Left colon (tissue), 2 donors: ENCODE data around the gene KRT1. TPM values are rescaled to one million over a fixed set of nuclear protein-coding genes. Genes with fewer than 3 reads are reported as not detected.
"Not testable (repeated sequence)": the region's sequence is repeated elsewhere in the genome, so short reads cannot be mapped to it uniquely, and the experiment has no call there.

Source experiments
- ATAC-seq: fragments of 200-7000 bp; cut with Tn5 transposase; one replicate; pipeline ENCODE4 v1.9.1; 2020; ENCODE audit warnings: mild to moderate bottlenecking, moderate library complexity
- DNase-seq, 2 donors: peaks; one replicate each; pipeline ENCODE4 v3.0.0-alpha.2; 2020
- intact Hi-C, 2 donors: fragments of 100-400 bp; cut with DNase I in 1 of 2; cut with micrococcal nuclease in 1 of 2; formaldehyde crosslinking; loops; one replicate each; pipeline versions ENCODE4 v1.11.2 to v1.14.0; 2022; cut with DNase I, micrococcal nuclease
- long read RNA-seq: library from polyadenylated mRNA; unstranded; transcript quantifications from one replicate; pipeline ENCODE4 v2.0.0, GENCODE V29; 2021
- total RNA-seq, 2 donors: library from RNA; stranded (reverse); fragmentation: NEBNext Ultra II Directional; extraction: Animal tissue kit (Norgen Biotek cat#: 25700); gene quantifications; one replicate each; pipeline ENCODE4 v1.2.1, GENCODE V29; 2021
- donor health status: DM: no; HTN: no; CAD: no.
- donor health status: DM: yes; HTN: yes; CAD: no.

Gene KRT1
- total RNA-seq, result not detected
- long read RNA-seq, result 0 reads

DNA sequence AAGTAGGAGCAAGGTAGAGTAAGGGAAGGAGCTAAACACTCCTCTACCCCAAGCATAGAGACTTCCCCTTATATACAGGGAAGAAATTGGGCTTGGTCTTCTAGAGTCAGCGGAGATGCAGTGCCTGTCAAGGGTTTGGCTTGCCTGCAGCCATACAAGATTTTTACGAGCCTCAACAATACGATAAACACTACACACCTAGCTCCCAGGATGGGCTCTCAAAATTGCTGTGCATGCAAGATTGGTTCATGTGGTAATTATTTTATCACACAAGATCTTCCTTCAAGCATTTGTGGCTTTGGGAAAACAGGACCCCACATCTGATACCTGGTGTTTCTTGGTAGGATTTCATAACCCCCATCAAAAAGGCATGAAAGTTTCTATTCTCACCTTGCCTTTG, at the start of gene KRT1:
Gene KRT1 (minus strand): TSS at position 45 of the 400 bp plus-strand sequence. CDS start 59 bp downstream, outside the sequence.
- ATAC-seq, result no peak
- no peak for DNase-seq
- intact Hi-C loops, result no loop called here

- no peak for ATAC-seq
- intact Hi-C loops, result no loop called here
- no peak for DNase-seq
Observed at GRCh38 chr12:52729147-52729546, 48.9 kb upstream of the KRT1 start.

GRCh38 chr12:52728374-52728773, 48.2 kb upstream of the KRT1 start:
- intact Hi-C loops, result no loop called here
- ATAC-seq (no peak), DNase-seq (no peak)

DNA sequence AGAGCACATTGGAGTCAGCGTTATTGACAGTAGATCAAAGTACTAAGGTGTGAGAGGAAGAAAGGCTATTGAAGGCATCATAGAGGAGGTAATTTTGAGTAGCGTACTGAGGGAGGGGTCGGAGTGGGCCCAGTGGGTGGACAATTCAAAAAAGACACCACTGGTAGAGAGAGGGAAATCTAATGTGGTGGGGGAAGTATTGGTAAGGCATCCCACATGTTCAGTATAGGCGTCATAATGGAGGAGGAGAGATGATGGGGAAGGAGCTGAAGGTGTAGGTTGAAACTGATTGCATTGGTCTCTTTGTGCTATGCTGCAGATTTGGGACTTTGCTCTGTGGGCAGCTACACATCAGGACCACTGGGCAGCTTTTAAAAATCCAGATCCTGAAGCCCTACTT, 46.8 kb upstream of the KRT1 start:
- intact Hi-C loops, result no loop called here
- ATAC-seq (no peak), DNase-seq (no peak)

GRCh38 chr12:52726451-52726850, 46.2 kb upstream of the KRT1 start:
- intact Hi-C loops, result no loop called here
- ATAC-seq, result no peak
- no peak for DNase-seq

DNA sequence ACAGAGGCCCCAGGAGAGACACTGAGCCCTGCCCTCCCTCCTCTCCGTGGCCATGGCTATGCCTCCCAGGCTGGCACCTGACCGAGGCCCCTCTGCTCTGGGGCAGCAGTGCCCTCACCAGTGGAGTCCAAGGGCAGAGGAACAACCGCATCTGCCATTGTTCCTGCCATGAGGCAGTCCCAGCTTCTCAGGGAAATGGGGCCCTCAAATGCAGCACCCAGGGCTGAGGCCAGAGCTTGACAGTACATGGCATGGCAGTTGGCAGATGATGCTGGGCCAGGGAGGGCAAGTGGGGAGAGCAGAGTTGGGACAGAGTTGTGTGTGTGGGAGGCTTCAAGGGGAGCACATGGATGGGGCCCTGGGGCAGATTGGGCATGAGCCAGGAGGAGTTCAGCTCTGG, 44.2 kb upstream of the KRT1 start:
- ATAC-seq (no peak), DNase-seq (no peak)
- intact Hi-C loops, result no loop called here

DNA sequence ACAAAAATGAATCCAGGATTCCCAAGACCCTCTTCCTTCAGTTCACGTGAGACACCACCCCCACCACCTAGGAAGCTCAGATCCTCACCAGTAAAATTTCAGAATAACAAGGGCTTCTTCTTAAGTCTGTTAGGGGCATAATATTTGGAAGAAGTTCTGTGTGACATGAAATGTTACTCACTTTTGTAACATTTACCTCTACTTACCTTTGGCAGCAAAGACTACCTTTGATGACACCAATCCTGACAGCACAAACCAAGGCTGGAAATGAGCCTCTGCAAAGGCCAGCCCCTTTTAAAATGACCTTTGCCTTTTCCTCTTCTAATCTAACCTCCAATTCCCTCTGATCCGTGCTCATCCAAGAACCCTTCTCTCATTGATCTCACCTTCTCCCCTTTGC, 42.5 kb upstream of the KRT1 start:
- ATAC-seq, result no peak
- no peak for DNase-seq
- intact Hi-C loops, result no loop called here

DNA sequence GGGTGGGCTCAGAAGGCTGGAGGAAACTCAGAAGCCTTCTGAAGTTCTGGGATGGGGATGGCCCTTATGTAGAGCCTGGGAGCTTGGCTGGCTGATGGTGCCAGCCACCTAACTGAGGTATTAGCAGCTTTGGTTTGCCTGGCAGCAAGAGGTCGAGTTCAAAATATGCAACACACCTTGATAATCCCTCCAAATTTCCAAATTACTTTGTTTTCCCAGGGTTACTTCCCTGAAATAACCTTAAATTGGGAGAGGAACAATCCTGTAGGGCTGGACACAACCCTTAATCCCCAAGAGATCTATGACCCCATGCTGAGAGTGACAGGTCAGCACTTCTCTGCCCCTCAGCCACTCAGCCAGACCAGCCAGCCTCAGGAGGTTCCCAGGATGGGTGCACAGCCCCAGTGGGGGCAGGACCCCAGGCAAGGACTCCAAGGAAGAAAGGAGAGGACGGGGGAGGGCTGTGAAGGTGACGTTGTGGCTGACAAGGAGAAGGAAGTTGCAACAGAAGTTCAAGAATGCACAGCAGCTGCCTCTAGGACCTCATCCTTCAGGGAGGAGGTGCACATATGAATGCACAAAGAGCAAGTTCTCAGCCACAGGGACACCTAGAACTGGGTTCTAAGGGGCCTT, 41.7 kb upstream of the KRT1 start:
- no peak for DNase-seq
- intact Hi-C loops, result no loop called here
- ATAC-seq, result no peak

DNA sequence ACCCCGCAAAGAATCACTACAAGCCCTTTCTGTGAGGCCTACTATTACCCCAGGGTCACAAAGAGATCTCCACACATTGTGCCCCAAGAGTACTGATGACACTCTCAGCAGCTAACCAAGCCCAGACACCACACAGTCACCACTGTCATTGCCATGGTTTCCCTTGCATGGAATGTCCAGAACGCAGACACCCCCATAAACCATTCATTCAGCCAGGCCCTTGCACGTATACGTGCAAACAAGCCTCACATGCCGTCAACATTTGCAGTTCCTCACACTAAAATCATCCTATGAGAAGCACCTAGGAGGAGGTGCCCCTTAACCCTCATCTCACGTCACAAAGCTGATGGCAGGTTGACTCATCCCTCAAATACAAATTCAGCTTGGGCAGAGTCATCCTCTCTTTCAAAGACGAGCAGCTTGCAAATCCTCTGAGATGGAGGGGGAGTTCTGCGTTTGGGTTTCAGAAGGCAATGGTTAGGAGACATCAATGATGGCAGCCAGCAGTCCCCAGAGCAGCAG, 40.2 kb upstream of the KRT1 start:
- ATAC-seq (no peak), DNase-seq (no peak)
- intact Hi-C loops, result no loop called here

- ATAC-seq (no peak), DNase-seq (no peak)
- intact Hi-C loops, result no loop called here
Observed at GRCh38 chr12:52716061-52716460, 35.9 kb upstream of the KRT1 start.

GRCh38 chr12:52715416-52715815, 35.2 kb upstream of the KRT1 start:
- DNase-seq, result peak in 1 of 2 donors; percentile 25
- intact Hi-C loops, result no loop called here
- ATAC-seq, result peak; percentile 68

- intact Hi-C loops, result no loop called here
- DNase-seq, result no peak
- no peak for ATAC-seq
Observed at GRCh38 chr12:52714887-52715281, 34.7 kb upstream of the KRT1 start.

DNA sequence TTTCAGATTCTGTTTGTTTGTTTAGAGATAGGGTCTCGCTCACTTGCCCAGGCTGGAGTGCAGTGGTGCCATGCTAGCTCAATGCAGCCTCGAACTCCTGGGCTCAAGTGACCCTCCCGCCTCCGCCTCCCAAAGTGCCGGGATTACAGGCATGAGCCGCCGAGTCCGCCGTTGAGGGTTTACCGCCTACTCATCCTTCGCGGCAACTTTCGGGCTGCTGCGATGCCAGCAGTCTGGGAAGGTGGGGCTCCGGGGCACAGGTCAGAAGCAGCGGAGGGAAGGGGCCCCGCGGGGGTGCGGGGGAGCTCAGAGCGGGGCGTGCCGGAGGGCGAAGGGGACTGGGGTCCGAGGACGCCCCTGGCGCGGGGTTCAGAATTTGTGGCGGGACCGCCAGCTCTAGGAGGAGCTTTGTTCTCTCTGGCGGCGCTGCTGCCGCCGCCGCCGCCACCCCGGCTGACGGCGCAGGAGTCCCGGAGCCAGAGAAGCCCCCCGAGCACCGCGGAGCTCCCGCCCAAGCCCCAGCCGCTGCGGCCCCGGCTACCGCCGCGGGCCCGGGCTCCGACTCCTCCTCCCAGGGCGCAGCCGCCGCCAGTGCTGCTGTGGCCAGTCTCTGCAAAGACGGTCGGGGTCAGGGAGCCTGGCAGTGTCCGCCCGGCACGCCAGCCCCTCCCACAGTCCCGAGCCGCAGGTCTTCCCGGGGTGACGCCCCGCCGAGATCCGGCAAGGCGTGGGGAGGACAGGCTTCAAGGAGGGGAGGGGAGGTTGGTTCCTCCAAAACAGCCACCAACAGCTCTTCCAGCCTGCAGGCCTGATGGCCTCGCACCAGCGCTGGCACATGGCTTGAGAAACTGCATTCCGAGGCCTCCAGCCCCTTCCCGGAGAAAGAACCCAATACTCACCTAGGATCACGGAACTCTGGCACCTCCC, 34.0 kb upstream of the KRT1 start:
- intact Hi-C loops, result no loop called here
- DNase-seq, result no peak
- ATAC-seq, result no peak

GRCh38 chr12:52712122-52712521, 31.9 kb upstream of the KRT1 start:
- intact Hi-C loops, ATAC-seq, DNase-seq: not testable (repeated sequence)

- intact Hi-C loops, result no loop called here
- no peak for ATAC-seq
- DNase-seq, result no peak
Observed at GRCh38 chr12:52710730-52711129, 30.5 kb upstream of the KRT1 start.

DNA sequence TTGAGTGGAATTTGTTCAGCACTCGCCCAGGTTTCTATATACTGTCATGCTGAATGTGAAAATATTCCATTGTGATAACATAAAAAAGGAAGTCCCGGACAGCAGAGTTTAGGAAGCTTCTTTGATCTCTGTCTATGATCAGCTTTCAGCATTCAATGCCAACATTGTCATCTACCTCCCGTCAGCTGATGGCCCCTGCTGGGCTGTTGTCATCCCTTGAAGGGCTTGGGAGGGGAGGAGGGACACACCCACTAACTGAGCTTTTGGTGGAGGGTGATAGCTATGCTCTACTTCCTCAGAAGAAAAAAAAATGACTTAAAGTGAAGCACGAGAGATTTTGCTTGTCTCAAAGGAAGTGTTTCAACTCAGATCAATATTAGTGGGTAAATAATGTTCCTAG, 27.8 kb upstream of the KRT1 start:
- DNase-seq, result no peak

GRCh38 chr12:52704464-52704863, 24.3 kb upstream of the KRT1 start:
- ATAC-seq (no peak), DNase-seq (no peak)
- intact Hi-C loops, result no loop called here

More for the DNA sequence above, 27.8 kb upstream of the KRT1 start:
- intact Hi-C loops, result no loop called here
- no peak for ATAC-seq

- ATAC-seq (no peak), DNase-seq (no peak)
- intact Hi-C loops, result no loop called here
Observed at GRCh38 chr12:52703878-52704277, 23.7 kb upstream of the KRT1 start.

- no peak for DNase-seq
- no peak for ATAC-seq
- intact Hi-C loops, result no loop called here
Observed at GRCh38 chr12:52703424-52703823, 23.2 kb upstream of the KRT1 start, which contains the start of gene KRT77. Gene KRT77, minus strand, starts transcription at chr12:52703524. Its CDS starts 90 bp downstream, at chr12:52703434.

GRCh38 chr12:52702338-52702737, 22.1 kb upstream of the KRT1 start:
- ATAC-seq (no peak), DNase-seq (no peak)
- intact Hi-C loops, result no loop called here
